Endothelial cell of umbilical vein (primary cell): Measurements from ENCODE around the gene OSBPL6.

ENCODE experiments used
- CTCF ChIP-seq, 2 donors: IDR thresholded peaks; 1 replicate in 1 of 2; 2 replicates in 1 of 2; pipeline ENCODE4 v1.5.1; 2011; ENCODE audit warnings: low read length in 2 of 2, mild to moderate bottlenecking in 2 of 2, moderate library complexity in 2 of 2, control low read depth in 1 of 2, inconsistent platforms in 1 of 2, low read depth in 1 of 2; ENCODE audit not compliant: insufficient read depth in 1 of 2; ENCODE audit errors: extremely low read depth in 1 of 2
- EZH2 ChIP-seq: IDR thresholded peaks from 2 replicates; pipeline ENCODE4 v1.6.1; 2012; ENCODE audit warnings: borderline replicate concordance, low read depth, mild to moderate bottlenecking, moderate library complexity, low read length, inconsistent platforms; ENCODE audit not compliant: severe bottlenecking
- MAX ChIP-seq: IDR thresholded peaks from 2 replicates; pipeline ENCODE4 v1.6.1; 2011; ENCODE audit not compliant: insufficient read depth, insufficient read length
- MYC ChIP-seq: IDR thresholded peaks from one replicate; pipeline ENCODE4 v1.6.1; 2011; ENCODE audit warnings: mild to moderate bottlenecking, low read depth, low read length
- POLR2AphosphoS5 ChIP-seq: IDR thresholded peaks from 2 replicates; pipeline ENCODE4 v1.6.1; 2012; ENCODE audit warnings: low read depth, mild to moderate bottlenecking, control low read depth, low read length, moderate library complexity; ENCODE audit not compliant: insufficient read depth

GRCh38 chr2:178328037-178328436 is 133.7 kb downstream of the OSBPL6 start:
- TF ChIP-seq MYC (no peak), MAX (no peak), CTCF (IDR thresholded peaks at IDR 0.05; ENCODE audit: extremely low read depth in 1 of 2, insufficient read depth in 1 of 2, low read depth in 1 of 2, low read length in 2 of 2) (no peak), POLR2AphosphoS5 (no peak), EZH2 (no peak)
